Activated CD4-positive, alpha-beta T cell treated with anti-CD3 and anti-CD28 coated beads for 4 hours (primary cell): ENCODE data around the gene SPATA31A7.
"Not testable (repeated sequence)": the region's sequence is repeated elsewhere in the genome, so short reads cannot be mapped to it uniquely, and the experiment has no call there.

Source experiments
- DNase-seq, 2 donors: peaks; one replicate each; pipeline ENCODE4 v3.0.0-alpha.2; 2020

Gene SPATA31A7

DNA sequence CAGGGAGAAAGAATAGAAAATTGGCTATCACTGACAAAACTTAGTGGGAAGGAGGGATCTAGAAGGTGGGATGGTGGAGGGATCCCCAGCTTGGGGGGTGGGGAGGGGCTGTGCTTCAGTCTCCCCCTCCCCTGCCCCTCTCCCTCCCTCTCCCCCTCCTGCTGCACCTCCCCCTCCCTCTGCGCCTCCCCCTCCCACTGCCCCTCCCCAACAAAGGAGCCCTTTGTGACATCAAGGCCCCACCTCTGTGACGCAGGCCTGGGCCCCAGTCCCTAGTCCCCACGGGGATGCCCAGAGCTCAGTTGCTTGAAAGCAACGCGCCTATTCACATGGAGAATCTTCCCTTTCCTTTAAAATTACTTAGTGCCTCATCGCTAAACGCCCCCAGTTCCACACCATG is at the start of gene SPATA31A7:
Gene SPATA31A7 (plus strand): TSS at position 301 of the 400 bp plus-strand sequence. CDS start 29 bp downstream, at position 330.
- not testable (repeated sequence) for DNase-seq

DNA sequence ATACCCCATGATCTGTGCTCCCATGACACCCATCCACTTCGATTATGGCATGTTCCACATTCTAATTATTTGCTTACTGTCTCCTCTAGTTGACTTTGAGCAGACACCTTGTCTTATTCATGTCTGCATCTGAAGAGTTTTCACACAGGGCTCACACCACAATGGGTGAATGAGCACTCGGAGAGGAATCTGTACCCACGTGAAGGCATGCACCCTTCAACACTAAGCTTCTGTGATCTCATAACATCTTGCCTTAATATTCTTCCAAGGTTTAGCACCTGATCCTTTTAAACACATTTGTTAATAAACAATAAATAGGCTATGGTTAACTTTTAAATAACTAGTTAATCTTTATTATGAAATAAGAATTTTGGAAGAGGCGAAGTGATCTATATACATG is 36.6 kb downstream of the SPATA31A7 start:
- not testable (repeated sequence) for DNase-seq
